ENCODE measurements around the gene ATP1B4.
A peak's percentile ranks its signal among the peaks of the same experiment; 100 is the strongest.

ATP1B4 gene

DNA sequence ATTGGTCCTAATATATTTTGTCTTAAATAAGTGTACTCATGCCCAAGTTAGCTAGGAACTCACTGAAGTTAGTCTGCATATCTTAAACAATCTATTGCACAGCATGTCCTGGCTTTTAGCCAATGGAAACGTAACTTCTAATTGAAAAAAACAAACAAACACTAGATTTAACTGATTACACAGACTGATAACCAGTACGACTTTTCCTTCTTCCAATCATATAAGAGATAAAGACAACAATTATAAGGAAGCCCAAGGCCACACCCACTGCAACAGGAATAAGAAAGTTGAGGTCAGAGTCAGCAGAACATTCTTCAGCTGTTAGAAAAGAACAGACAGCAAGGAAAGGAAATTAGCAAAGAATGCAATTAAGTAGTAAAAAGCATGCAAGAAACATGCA lies 66.4 kb downstream of the ATP1B4 start:
- no peak overlapping the region for H3K4me3 ChIP-seq (ENCODE audit: low read depth, low read length)
- H3K36me3 ChIP-seq (ENCODE audit: control insufficient read depth in 2 of 2, insufficient read depth in 1 of 2, low read length in 2 of 2) = no peaks in the 10 kb centered on the region
- no peaks in the 10 kb centered on the region for H3K9me3 ChIP-seq (ENCODE audit: control insufficient read depth, insufficient read depth, low read depth, low read length)
- CTCF ChIA-PET = interaction anchor here (1.1 kb wide), 1 partner anchor 26 kb away, joined by 3 read pairs; no protein-coding TSS in a partner anchor
- POLR2A ChIA-PET = no interaction called here
- H3K27ac ChIP-seq (ENCODE audit: extremely low read depth, low read depth, low read length) = no peak overlapping the region
- 0 out of 2 replicates have a peak, but pooled peaks cover 3% of the 10 kb centered on the region for H3K4me1 ChIP-seq (ENCODE audit: control insufficient read depth, insufficient read depth, low read length)
- TF ChIP-seq ZNF629 (tag by site-specific recombination; IDR thresholded peaks at IDR 0.05) (peak; percentile 67), IKZF3 (tag by site-specific recombination; IDR thresholded peaks at IDR 0.05) (peak; percentile 58), SP3 (tag by site-specific recombination; IDR thresholded peaks at IDR 0.05) (peak; percentile 30; the same call in 1 of the 2 replicates), ZNF558 (tag by site-specific recombination; IDR thresholded peaks at IDR 0.05) (peak; percentile 61; the same call in 1 of the 2 replicates), ZNF658 (tag by site-specific recombination; IDR thresholded peaks at IDR 0.05) (no peak), ZNF514 (tag by site-specific recombination; IDR thresholded peaks at IDR 0.05) (no peak), ZNF266 (tag by site-specific recombination; IDR thresholded peaks at IDR 0.05; ENCODE audit: low read depth) (no peak), ZNF16 (tag by site-specific recombination; IDR thresholded peaks at IDR 0.05; ENCODE audit: low read depth) (no peak), OSR2 (tag by site-specific recombination; IDR thresholded peaks at IDR 0.05) (peak; percentile 89), ZNF114 (tag by site-specific recombination; IDR thresholded peaks at IDR 0.05) (no peak), ZXDB (tag by site-specific recombination; IDR thresholded peaks at IDR 0.05) (0 out of 2 replicates have a peak, but pooled peaks have one; percentile 20), ZNF660 (tag by site-specific recombination; IDR thresholded peaks at IDR 0.05) (peak; percentile 31; the same call in 1 of the 2 replicates), ZNF366 (tag by site-specific recombination; conservative IDR thresholded peaks at IDR 0.05) (peak; percentile 70), KLF9 (tag by site-specific recombination; IDR thresholded peaks at IDR 0.05; ENCODE audit: low read depth) (peak; percentile 62; the same call in 1 of the 2 replicates), TRIM28 (IDR thresholded peaks at IDR 0.05; ENCODE audit: borderline replicate concordance, low read length) (peak; percentile 65; the same call in 1 of the 2 replicates), ZNF133 (tag by site-specific recombination; IDR thresholded peaks at IDR 0.05) (no peak), TCF7L2 (IDR thresholded peaks at IDR 0.05; ENCODE audit: borderline replicate concordance, low read depth, low read length) (no peak), ZNF670 (tag by site-specific recombination; IDR thresholded peaks at IDR 0.05; ENCODE audit: low read depth) (no peak), ZNF311 (tag by site-specific recombination; IDR thresholded peaks at IDR 0.05; ENCODE audit: borderline replicate concordance) (no peak), OVOL3 (tag by site-specific recombination; IDR thresholded peaks at IDR 0.05) (no peak), ZNF843 (tag by site-specific recombination; IDR thresholded peaks at IDR 0.05) (0 out of 2 replicates have a peak, but pooled peaks have one; percentile 61), ZNF404 (tag by site-specific recombination; IDR thresholded peaks at IDR 0.05) (no peak), ZNF175 (tag by site-specific recombination; IDR thresholded peaks at IDR 0.05) (no peak), ZNF701 (tag by site-specific recombination; IDR thresholded peaks at IDR 0.05) (no peak), ZNF600 (tag by site-specific recombination; IDR thresholded peaks at IDR 0.05) (0 out of 2 replicates have a peak, but pooled peaks have one; percentile 31), ZNF530 (tag by site-specific recombination; IDR thresholded peaks at IDR 0.05; ENCODE audit: low read depth) (no peak)
- TF ChIP-seq, protein P1, sequence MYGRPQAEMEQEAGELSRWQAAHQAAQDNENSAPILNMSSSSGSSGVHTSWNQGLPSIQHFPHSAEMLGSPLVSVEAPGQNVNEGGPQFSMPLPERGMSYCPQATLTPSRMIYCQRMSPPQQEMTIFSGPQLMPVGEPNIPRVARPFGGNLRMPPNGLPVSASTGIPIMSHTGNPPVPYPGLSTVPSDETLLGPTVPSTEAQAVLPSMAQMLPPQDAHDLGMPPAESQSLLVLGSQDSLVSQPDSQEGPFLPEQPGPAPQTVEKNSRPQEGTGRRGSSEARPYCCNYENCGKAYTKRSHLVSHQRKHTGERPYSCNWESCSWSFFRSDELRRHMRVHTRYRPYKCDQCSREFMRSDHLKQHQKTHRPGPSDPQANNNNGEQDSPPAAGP (tag by site-specific recombination; IDR thresholded peaks at IDR 0.05) = no peak
- TF ChIP-seq, protein P2, sequence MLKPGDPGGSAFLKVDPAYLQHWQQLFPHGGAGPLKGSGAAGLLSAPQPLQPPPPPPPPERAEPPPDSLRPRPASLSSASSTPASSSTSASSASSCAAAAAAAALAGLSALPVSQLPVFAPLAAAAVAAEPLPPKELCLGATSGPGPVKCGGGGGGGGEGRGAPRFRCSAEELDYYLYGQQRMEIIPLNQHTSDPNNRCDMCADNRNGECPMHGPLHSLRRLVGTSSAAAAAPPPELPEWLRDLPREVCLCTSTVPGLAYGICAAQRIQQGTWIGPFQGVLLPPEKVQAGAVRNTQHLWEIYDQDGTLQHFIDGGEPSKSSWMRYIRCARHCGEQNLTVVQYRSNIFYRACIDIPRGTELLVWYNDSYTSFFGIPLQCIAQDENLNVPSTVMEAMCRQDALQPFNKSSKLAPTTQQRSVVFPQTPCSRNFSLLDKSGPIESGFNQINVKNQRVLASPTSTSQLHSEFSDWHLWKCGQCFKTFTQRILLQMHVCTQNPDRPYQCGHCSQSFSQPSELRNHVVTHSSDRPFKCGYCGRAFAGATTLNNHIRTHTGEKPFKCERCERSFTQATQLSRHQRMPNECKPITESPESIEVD (tag by site-specific recombination; IDR thresholded peaks at IDR 0.05) = peak; percentile 80
- TF ChIP-seq, protein P3, sequence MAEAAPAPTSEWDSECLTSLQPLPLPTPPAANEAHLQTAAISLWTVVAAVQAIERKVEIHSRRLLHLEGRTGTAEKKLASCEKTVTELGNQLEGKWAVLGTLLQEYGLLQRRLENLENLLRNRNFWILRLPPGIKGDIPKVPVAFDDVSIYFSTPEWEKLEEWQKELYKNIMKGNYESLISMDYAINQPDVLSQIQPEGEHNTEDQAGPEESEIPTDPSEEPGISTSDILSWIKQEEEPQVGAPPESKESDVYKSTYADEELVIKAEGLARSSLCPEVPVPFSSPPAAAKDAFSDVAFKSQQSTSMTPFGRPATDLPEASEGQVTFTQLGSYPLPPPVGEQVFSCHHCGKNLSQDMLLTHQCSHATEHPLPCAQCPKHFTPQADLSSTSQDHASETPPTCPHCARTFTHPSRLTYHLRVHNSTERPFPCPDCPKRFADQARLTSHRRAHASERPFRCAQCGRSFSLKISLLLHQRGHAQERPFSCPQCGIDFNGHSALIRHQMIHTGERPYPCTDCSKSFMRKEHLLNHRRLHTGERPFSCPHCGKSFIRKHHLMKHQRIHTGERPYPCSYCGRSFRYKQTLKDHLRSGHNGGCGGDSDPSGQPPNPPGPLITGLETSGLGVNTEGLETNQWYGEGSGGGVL (tag by site-specific recombination; IDR thresholded peaks at IDR 0.05) = no peak
- TF ChIP-seq, protein P4, sequence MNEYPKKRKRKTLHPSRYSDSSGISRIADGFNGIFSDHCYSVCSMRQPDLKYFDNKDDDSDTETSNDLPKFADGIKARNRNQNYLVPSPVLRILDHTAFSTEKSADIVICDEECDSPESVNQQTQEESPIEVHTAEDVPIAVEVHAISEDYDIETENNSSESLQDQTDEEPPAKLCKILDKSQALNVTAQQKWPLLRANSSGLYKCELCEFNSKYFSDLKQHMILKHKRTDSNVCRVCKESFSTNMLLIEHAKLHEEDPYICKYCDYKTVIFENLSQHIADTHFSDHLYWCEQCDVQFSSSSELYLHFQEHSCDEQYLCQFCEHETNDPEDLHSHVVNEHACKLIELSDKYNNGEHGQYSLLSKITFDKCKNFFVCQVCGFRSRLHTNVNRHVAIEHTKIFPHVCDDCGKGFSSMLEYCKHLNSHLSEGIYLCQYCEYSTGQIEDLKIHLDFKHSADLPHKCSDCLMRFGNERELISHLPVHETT (tag by site-specific recombination; IDR thresholded peaks at IDR 0.05) = no peak
- TF ChIP-seq, protein P5, sequence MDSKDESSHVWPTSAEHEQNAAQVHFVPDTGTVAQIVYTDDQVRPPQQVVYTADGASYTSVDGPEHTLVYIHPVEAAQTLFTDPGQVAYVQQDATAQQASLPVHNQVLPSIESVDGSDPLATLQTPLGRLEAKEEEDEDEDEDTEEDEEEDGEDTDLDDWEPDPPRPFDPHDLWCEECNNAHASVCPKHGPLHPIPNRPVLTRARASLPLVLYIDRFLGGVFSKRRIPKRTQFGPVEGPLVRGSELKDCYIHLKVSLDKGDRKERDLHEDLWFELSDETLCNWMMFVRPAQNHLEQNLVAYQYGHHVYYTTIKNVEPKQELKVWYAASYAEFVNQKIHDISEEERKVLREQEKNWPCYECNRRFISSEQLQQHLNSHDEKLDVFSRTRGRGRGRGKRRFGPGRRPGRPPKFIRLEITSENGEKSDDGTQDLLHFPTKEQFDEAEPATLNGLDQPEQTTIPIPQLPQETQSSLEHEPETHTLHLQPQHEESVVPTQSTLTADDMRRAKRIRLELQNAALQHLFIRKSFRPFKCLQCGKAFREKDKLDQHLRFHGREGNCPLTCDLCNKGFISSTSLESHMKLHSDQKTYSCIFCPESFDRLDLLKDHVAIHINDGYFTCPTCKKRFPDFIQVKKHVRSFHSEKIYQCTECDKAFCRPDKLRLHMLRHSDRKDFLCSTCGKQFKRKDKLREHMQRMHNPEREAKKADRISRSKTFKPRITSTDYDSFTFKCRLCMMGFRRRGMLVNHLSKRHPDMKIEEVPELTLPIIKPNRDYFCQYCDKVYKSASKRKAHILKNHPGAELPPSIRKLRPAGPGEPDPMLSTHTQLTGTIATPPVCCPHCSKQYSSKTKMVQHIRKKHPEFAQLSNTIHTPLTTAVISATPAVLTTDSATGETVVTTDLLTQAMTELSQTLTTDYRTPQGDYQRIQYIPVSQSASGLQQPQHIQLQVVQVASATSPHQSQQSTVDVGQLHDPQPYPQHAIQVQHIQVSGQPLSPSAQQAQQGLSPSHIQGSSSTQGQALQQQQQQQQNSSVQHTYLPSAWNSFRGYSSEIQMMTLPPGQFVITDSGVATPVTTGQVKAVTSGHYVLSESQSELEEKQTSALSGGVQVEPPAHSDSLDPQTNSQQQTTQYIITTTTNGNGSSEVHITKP (tag by site-specific recombination; IDR thresholded peaks at IDR 0.05) = no peak
